GM20431 (cell line): ENCODE measurements around the gene PSMB3.

Experiments used
- in situ Hi-C: fragments of 300-500 bp; cut with MseI, MboI; formaldehyde crosslinking; loops from one replicate; pipeline ENCODE4 v1.15.0; 2020; ENCODE audit warnings: low sequenced_read_pairs; ENCODE audit not compliant: unreplicated experiment

The PSMB3 gene

GRCh38 chr17:38746849-38747462 lies 5.6 kb upstream of the PSMB3 start:
- in situ Hi-C loops = no loop called here

GRCh38 chr17:38747463-38748148 lies 4.9 kb upstream of the PSMB3 start:
- in situ Hi-C loops = no loop called here

GRCh38 chr17:38748149-38748891 lies 4.2 kb upstream of the PSMB3 start, which contains the start of gene PCGF2:
Gene PCGF2, minus strand, starts transcription at chr17:38748336. Its CDS starts 7,934 bp downstream, at chr17:38740402.
- in situ Hi-C loops = no loop called here

GRCh38 chr17:38748892-38749222 lies 3.7 kb upstream of the PSMB3 start:
- in situ Hi-C loops = no loop called here

- in situ Hi-C loops = no loop called here
Observed at GRCh38 chr17:38749223-38750043, 3.1 kb upstream of the PSMB3 start.

GRCh38 chr17:38750044-38750311 lies 2.6 kb upstream of the PSMB3 start:
- in situ Hi-C loops = no loop called here

GRCh38 chr17:38750312-38751121 lies 2.0 kb upstream of the PSMB3 start:
- in situ Hi-C loops = no loop called here

GRCh38 chr17:38751144-38751807 lies 1.3 kb upstream of the PSMB3 start:
- in situ Hi-C loops = no loop called here

GRCh38 chr17:38751808-38752307 lies 683 bp upstream of the PSMB3 start:
- in situ Hi-C loops = no loop called here

GRCh38 chr17:38753071-38753506 lies 548 bp downstream of the PSMB3 start:
- in situ Hi-C loops = no loop called here

GRCh38 chr17:38761612-38762011 lies 9.1 kb downstream of the PSMB3 start:
- in situ Hi-C loops = no loop called here

GRCh38 chr17:38762231-38762630 lies 9.7 kb downstream of the PSMB3 start:
- in situ Hi-C loops = no loop called here

GRCh38 chr17:38766341-38766740 lies 13.8 kb downstream of the PSMB3 start:
- in situ Hi-C loops = no loop called here

GRCh38 chr17:38768417-38768816 lies 15.9 kb downstream of the PSMB3 start:
- in situ Hi-C loops = no loop called here

GRCh38 chr17:38773258-38773657 lies 20.7 kb downstream of the PSMB3 start:
- in situ Hi-C loops = no loop called here

- in situ Hi-C loops = no loop called here
Observed at GRCh38 chr17:38777641-38778250, 25.2 kb downstream of the PSMB3 start.

GRCh38 chr17:38779965-38780752 lies 27.6 kb downstream of the PSMB3 start:
- in situ Hi-C loops = no loop called here

- in situ Hi-C loops = no loop called here
Observed at GRCh38 chr17:38783227-38783626, 30.7 kb downstream of the PSMB3 start.
